Small intestine (tissue), 7 donors: ENCODE data around the gene PAK4. TPM values are rescaled to one million over a fixed set of nuclear protein-coding genes. Genes with fewer than 3 reads are reported as not detected.

Experiments
- DNase-seq, 2 donors: peaks; one replicate each; pipeline versions ENCODE4 v3.0.0 to v3.0.0-alpha.2; 2013
- FAIRE-seq: peaks from 2 replicates; lab custom pipeline; 2012; peaks lifted over from hg19 to GRCh38; lab: Jason Lieb, UNC
- H3K27ac ChIP-seq, 3 donors: one replicate each; pipeline ENCODE4 v1.5.1; 2013; ENCODE audit warnings: low read length in 2 of 3, mild to moderate bottlenecking in 2 of 3, control low read depth in 1 of 3, inconsistent platforms in 1 of 3, low read depth in 1 of 3, moderate library complexity in 1 of 3
- H3K27me3 ChIP-seq, 3 donors: one replicate each; pipeline ENCODE4 v1.6.1; 2013; ENCODE audit warnings: low read length in 3 of 3, inconsistent platforms in 1 of 3; ENCODE audit not compliant: control insufficient read depth in 3 of 3, insufficient read depth in 3 of 3
- H3K36me3 ChIP-seq, 3 donors: one replicate each; pipeline ENCODE4 v1.6.1; 2013; ENCODE audit warnings: low read length in 3 of 3, inconsistent platforms in 1 of 3, low read depth in 1 of 3, mild to moderate bottlenecking in 1 of 3, moderate library complexity in 1 of 3; ENCODE audit not compliant: control insufficient read depth in 3 of 3, insufficient read depth in 2 of 3
- H3K4me1 ChIP-seq, 3 donors: one replicate each; pipeline ENCODE4 v1.6.1; 2013; ENCODE audit warnings: low read length in 2 of 3, inconsistent platforms in 1 of 3, low read depth in 1 of 3, mild to moderate bottlenecking in 1 of 3, moderate library complexity in 1 of 3; ENCODE audit not compliant: control insufficient read depth in 3 of 3, insufficient read depth in 2 of 3
- H3K4me3 ChIP-seq, 3 donors: one replicate each; pipeline ENCODE4 v1.5.1; 2013; ENCODE audit warnings: low read length in 3 of 3, control low read depth in 1 of 3, inconsistent platforms in 1 of 3, low read depth in 1 of 3, mild to moderate bottlenecking in 1 of 3, moderate library complexity in 1 of 3
- H3K9me3 ChIP-seq, 2 donors: one replicate each; pipeline ENCODE4 v1.6.1; 2013; ENCODE audit warnings: low read depth in 1 of 2, low read length in 1 of 2; ENCODE audit not compliant: control insufficient read depth in 2 of 2, insufficient read depth in 1 of 2
- WGBS, 3 donors: extraction: QIAGEN DNeasy Blood & Tissue Kit; methylation state at CpG; one replicate each; pipeline ENCODE4 v1.1.7; 2013; 5-methylcytosine and 5-hydroxymethylcytosine counted together
- polyA plus RNA-seq, 4 donors: library from polyadenylated mRNA; stranded (reverse) in 3 of 4; unstranded in 1 of 4; fragments of 200-250 nt in 3 of 4; fragments of 120-200 nt in 1 of 4; gene quantifications; one replicate each; pipeline versions ENCODE4 v1.2.1 to v1.2.3, GENCODE V29; 2013
- donor health status: healthy with polysubstance abuse.
- donor health status: control.
- donor health status: control.
- donor health status: Bipolar disorder and iron deficiency.
- donor health status: healthy.

PAK4 gene
- polyA plus RNA-seq, 4 donors: 34.6 to 73.4 (median 54.2) TPM

- DNase-seq (no peak), FAIRE-seq (no peak)
- H3K9me3 ChIP-seq: no peaks in the 10 kb centered on the region
- no peaks in the 10 kb centered on the region for H3K27me3 ChIP-seq
- no peak overlapping the region for H3K4me3 ChIP-seq
- H3K27ac ChIP-seq: no peak overlapping the region
- peaks cover 10 to 71% (median 11%) of the 10 kb centered on the region in 3 donors for H3K36me3 ChIP-seq
- H3K4me1 ChIP-seq: peaks cover 0 to 18% (median 0%) of the 10 kb centered on the region in 3 donors
- WGBS, 3 donors: 92 to 95% (median 92%) methylated on average over 7 of the region's 7 CpGs
These were observed 40.3 kb downstream of the PAK4 start for GRCh38 chr19:39165857-39166256.

- 25 to 36% (median 31%) methylated on average over 19 to 24 of the region's 24 CpGs for WGBS, 3 donors
These were observed 41.2 kb downstream of the PAK4 start for GRCh38 chr19:39166571-39167391.

GRCh38 chr19:39167461-39168257 lies 42.1 kb downstream of the PAK4 start:
- DNase-seq: peak in 1 of 2 donors; percentile 49
- Histone ChIP-seq H3K4me1 (peaks cover 0 to 18% (median 0%) of the 10 kb centered on the region in 3 donors), H3K4me3 (no peak overlapping the region), H3K9me3 (no peaks in the 10 kb centered on the region), H3K27ac (peak overlapping the region in 1 of 3 donors; percentile 45), H3K27me3 (no peaks in the 10 kb centered on the region), H3K36me3 (peaks cover 15 to 77% (median 15%) of the 10 kb centered on the region in 3 donors)
- WGBS, 3 donors: 49 to 68% (median 59%) methylated on average over 21 to 25 of the region's 25 CpGs
- FAIRE-seq: no peak

More at GRCh38 chr19:39166571-39167391, 41.2 kb downstream of the PAK4 start:
- Histone ChIP-seq H3K27ac (peak overlapping the region in 1 of 3 donors; percentile 45), H3K4me3 (no peak overlapping the region), H3K9me3 (no peaks in the 10 kb centered on the region), H3K36me3 (peaks cover 11 to 71% (median 13%) of the 10 kb centered on the region in 3 donors), H3K27me3 (no peaks in the 10 kb centered on the region), H3K4me1 (peaks cover 0 to 18% (median 0%) of the 10 kb centered on the region in 3 donors)
- FAIRE-seq (no peak), DNase-seq (peak; percentile 63 to 82)

GRCh38 chr19:39168258-39169142 lies 42.9 kb downstream of the PAK4 start:
- FAIRE-seq (no peak), DNase-seq (no peak)
- Histone ChIP-seq H3K9me3 (no peaks in the 10 kb centered on the region), H3K4me3 (no peak overlapping the region), H3K27ac (no peak overlapping the region), H3K4me1 (peaks cover 0 to 18% (median 0%) of the 10 kb centered on the region in 3 donors), H3K27me3 (no peaks in the 10 kb centered on the region), H3K36me3 (peaks cover 13 to 77% (median 22%) of the 10 kb centered on the region in 3 donors)
- 85 to 89% (median 89%) methylated on average over 22 to 23 of the region's 23 CpGs for WGBS, 3 donors

- H3K36me3 ChIP-seq: peaks cover 18 to 77% (median 27%) of the 10 kb centered on the region in 3 donors
- no peak overlapping the region for H3K27ac ChIP-seq
- no peak overlapping the region for H3K4me3 ChIP-seq
- no peaks in the 10 kb centered on the region for H3K9me3 ChIP-seq
- 90 to 94% (median 93%) methylated on average over 30 to 36 of the region's 36 CpGs for WGBS, 3 donors
- no peaks in the 10 kb centered on the region for H3K27me3 ChIP-seq
- FAIRE-seq (no peak), DNase-seq (no peak)
- peaks cover 0 to 17% (median 0%) of the 10 kb centered on the region in 3 donors for H3K4me1 ChIP-seq
These were observed 43.7 kb downstream of the PAK4 start for GRCh38 chr19:39169143-39169810.

- Histone ChIP-seq H3K27me3 (no peaks in the 10 kb centered on the region), H3K4me1 (peaks cover 0 to 13% (median 0%) of the 10 kb centered on the region in 3 donors), H3K9me3 (no peaks in the 10 kb centered on the region), H3K4me3 (no peak overlapping the region), H3K36me3 (peaks cover 29 to 81% (median 32%) of the 10 kb centered on the region in 3 donors), H3K27ac (no peak overlapping the region)
- 71 to 77% (median 74%) methylated on average over 17 of the region's 17 CpGs for WGBS, 3 donors
- FAIRE-seq: no peak
- no peak for DNase-seq
These were observed 45.0 kb downstream of the PAK4 start for GRCh38 chr19:39170386-39171231.
